Spleen (tissue), 7 donors: ENCODE results near the gene FYN.

ENCODE experiments used
- CTCF ChIP-seq, 11 experiments: fragments of 200-600 bp in 7 of 11; fragments of 450-650 bp in 4 of 11; sonication (generic) in 4 of 11; IDR thresholded peaks in 8 of 11; conservative IDR thresholded peaks in 3 of 11; 1 replicate in 7 of 11; 2 replicates in 4 of 11; pipeline versions ENCODE4 v1.4.0 to v1.8.0; 2016 to 2021; ENCODE audit warnings: antibody characterized with exemption in 11 of 11, inconsistent platforms in 4 of 11, mild to moderate bottlenecking in 1 of 11
- POLR2A ChIP-seq, 3 donors: fragments of 450-650 bp; IDR thresholded peaks; one replicate each; pipeline ENCODE4 v1.5.1; 2017; ENCODE audit warnings: antibody characterized with exemption in 3 of 3, mild to moderate bottlenecking in 1 of 3
- POLR2AphosphoS5 ChIP-seq, 3 donors: sonication (generic); formaldehyde crosslinking; IDR thresholded peaks; one replicate each; pipeline ENCODE4 v1.5.1; 2017; ENCODE audit warnings: antibody characterized with exemption in 3 of 3
- donor health status: DM: no; HTN: no; CAD: no; lungs with moderate emphysema.
- donor health status: DM: no; HTN: no; CAD: no.
- donor health status: DM: no; HTN: no; CAD: no.

- TF ChIP-seq CTCF (IDR thresholded peaks at IDR 0.05 in 8 of 11, conservative IDR thresholded peaks at IDR 0.05 in 3 of 11), result no peak
- TF ChIP-seq POLR2AphosphoS5 (IDR thresholded peaks at IDR 0.05), result no peak
- TF ChIP-seq POLR2A (IDR thresholded peaks at IDR 0.05), result no peak
Measured at GRCh38 chr6:111680015-111680712, 193.1 kb downstream of the FYN start.
